OCI-LY1 (cell line): Measurements from ENCODE around the gene PHF2.

ENCODE experiments used
- EZH2 ChIP-seq: fragments of 200-600 bp; sonication (generic), shearing (Covaris generic); IDR thresholded peaks from 2 replicates; pipeline ENCODE4 v1.8.0; 2017; ENCODE audit warnings: borderline replicate concordance, mixed run types, mild to moderate bottlenecking, antibody characterized with exemption, low read length, moderate library complexity, mixed read lengths
- TF ChIP-seq, protein P1 (sequence below): fragments of 200-600 bp; sonication (generic), shearing (Covaris generic); IDR thresholded peaks from 2 replicates; pipeline ENCODE4 v1.5.1; 2017; ENCODE audit warnings: mild to moderate bottlenecking, antibody characterized with exemption, low read length, moderate library complexity, mixed read lengths

DNA sequence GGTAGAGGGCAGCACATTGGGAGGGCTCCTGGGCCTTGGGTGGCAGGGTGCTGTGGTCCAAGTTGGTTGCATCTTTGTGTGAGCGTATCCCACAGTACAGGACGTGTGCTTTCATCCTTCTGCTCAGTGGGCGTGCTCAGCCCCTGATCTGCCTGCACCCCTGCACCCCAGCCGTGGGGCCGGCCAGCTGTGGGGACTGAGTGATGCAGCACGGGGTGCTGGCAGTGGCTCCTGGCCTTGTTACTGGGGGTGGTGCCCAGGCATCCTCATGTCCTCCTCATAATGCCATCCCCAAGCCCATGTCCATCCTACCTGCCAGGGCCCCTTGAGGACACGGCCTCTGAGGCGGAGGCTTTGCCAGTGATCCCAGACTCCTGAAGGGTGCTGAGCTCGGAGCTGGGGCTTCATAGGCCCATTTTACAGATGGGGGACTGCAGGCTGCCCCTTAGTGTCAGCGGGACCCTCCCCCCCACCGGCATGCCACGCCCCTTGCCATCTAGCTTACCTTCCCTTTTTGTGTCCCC, 100.7 kb downstream of the PHF2 start:
- TF ChIP-seq, protein P1, sequence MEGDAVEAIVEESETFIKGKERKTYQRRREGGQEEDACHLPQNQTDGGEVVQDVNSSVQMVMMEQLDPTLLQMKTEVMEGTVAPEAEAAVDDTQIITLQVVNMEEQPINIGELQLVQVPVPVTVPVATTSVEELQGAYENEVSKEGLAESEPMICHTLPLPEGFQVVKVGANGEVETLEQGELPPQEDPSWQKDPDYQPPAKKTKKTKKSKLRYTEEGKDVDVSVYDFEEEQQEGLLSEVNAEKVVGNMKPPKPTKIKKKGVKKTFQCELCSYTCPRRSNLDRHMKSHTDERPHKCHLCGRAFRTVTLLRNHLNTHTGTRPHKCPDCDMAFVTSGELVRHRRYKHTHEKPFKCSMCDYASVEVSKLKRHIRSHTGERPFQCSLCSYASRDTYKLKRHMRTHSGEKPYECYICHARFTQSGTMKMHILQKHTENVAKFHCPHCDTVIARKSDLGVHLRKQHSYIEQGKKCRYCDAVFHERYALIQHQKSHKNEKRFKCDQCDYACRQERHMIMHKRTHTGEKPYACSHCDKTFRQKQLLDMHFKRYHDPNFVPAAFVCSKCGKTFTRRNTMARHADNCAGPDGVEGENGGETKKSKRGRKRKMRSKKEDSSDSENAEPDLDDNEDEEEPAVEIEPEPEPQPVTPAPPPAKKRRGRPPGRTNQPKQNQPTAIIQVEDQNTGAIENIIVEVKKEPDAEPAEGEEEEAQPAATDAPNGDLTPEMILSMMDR: no peak
- no peak for TF ChIP-seq EZH2
